ENCODE measurements around the gene KIF6. TPM values are rescaled to one million over a fixed set of nuclear protein-coding genes. Genes with fewer than 3 reads are reported as not detected.

Gene KIF6
- total and polyA plus RNA-seq, 2 of the 8 experiments (the other 6 are each of a cell fraction or from before 2014, with no cell fraction given): 0.53 to 0.65 TPM

GRCh38 chr6:39615622-39616021, 109.6 kb downstream of the KIF6 start (continued):
- TF ChIP-seq SP2 (IDR thresholded peaks at IDR 0.05; ENCODE audit: low read length): no peak
- TF ChIP-seq YY1 (IDR thresholded peaks at IDR 0.05; ENCODE audit: low read depth, low read length): no peak
- no peak for TF ChIP-seq SUZ12 (IDR thresholded peaks at IDR 0.05; ENCODE audit: low read length)

Data from H1 (cell line).